ENCODE data around the gene PTPRK. TPM values are rescaled to one million over a fixed set of nuclear protein-coding genes. Genes with fewer than 3 reads are reported as not detected.

PTPRK gene
- total RNA-seq, 1 donor, result 70.2 TPM

GRCh38 chr6:128319946-128320345 is 200.5 kb downstream of the PTPRK start:
- DNase-seq (ENCODE audit: low read depth), result no peak
- H3K4me3 ChIP-seq (ENCODE audit: low read depth, low read length), result no peak overlapping the region
- TF ChIP-seq, protein P1, sequence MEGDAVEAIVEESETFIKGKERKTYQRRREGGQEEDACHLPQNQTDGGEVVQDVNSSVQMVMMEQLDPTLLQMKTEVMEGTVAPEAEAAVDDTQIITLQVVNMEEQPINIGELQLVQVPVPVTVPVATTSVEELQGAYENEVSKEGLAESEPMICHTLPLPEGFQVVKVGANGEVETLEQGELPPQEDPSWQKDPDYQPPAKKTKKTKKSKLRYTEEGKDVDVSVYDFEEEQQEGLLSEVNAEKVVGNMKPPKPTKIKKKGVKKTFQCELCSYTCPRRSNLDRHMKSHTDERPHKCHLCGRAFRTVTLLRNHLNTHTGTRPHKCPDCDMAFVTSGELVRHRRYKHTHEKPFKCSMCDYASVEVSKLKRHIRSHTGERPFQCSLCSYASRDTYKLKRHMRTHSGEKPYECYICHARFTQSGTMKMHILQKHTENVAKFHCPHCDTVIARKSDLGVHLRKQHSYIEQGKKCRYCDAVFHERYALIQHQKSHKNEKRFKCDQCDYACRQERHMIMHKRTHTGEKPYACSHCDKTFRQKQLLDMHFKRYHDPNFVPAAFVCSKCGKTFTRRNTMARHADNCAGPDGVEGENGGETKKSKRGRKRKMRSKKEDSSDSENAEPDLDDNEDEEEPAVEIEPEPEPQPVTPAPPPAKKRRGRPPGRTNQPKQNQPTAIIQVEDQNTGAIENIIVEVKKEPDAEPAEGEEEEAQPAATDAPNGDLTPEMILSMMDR (IDR thresholded peaks at IDR 0.05; ENCODE audit: insufficient read depth, low read length), result no peak

- TF ChIP-seq, protein P1 (IDR thresholded peaks at IDR 0.05; ENCODE audit: insufficient read depth, low read length), result no peak
- DNase-seq (ENCODE audit: low read depth), result no peak
- H3K4me3 ChIP-seq (ENCODE audit: low read depth, low read length), result no peak overlapping the region
Measured at GRCh38 chr6:128319157-128319556, 201.2 kb downstream of the PTPRK start.

DNA sequence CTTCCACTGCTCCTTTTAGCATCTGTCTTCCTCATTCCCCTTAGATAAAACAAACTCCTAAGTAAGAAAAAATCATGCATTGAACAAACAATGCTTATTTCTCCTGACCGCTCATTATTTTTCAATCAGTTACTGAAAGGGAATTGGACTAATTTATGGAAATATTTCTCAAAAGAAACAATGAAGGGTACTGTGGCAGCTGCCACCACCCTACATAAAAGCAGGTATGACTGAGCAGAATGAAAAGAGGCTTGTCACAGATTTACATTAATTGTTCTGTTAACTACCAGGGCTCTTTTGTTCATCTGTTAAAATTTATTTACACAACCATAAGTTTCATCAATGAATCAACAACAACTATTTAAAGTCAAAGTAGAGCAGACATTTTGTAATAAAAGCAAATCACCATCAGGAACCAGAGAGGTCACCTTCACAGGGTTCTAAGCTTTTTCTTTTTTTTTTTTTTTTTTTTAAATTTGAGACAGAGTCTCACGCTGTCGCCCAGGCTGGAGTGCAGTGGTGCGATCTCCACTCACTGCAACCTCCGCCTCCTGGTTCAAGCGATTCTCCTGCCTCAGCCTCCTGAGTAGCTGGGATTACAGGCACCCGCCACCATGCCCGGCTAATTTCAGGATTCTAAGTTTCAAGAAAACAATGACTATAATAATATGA is 204.0 kb downstream of the PTPRK start:
- no peak overlapping the region for H3K4me3 ChIP-seq (ENCODE audit: low read depth, low read length)
- TF ChIP-seq, protein P1 (IDR thresholded peaks at IDR 0.05; ENCODE audit: insufficient read depth, low read length), result no peak
- DNase-seq (ENCODE audit: low read depth), result no peak

- DNase-seq (ENCODE audit: low read depth), result no peak
- H3K4me3 ChIP-seq (ENCODE audit: low read depth, low read length), result no peak overlapping the region
- TF ChIP-seq, protein P1 (IDR thresholded peaks at IDR 0.05; ENCODE audit: insufficient read depth, low read length), result no peak
Measured at GRCh38 chr6:128314190-128314589, 206.2 kb downstream of the PTPRK start.

DNA sequence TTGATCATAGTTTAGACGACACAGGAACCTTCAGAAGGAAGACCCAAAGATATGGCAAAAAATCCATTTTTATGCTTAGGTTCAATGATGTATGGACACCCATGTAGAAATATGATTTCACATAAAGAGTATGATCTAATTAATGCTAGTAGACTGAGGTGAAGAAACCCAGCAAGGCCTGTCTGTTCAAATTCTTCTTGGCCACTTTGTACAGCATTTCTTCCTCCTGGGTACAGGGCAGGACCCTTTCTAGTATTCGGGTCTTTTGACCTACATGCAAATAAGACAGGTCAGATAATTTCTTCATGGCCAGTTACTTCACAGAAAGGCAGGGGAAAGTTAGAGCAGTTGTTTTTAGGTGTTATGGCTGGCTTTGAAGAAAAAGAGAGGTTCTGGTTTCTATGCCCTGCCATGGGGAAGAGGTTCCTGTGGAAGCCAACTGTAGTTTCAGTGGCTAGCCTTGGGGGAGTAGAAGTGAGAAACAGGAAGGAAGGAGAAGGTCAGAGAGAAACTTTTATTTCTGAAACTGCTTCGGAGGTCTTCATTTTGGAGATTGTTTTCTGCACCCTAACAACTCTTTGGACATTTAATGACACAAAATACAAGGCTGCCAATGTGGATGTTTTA is 208.3 kb downstream of the PTPRK start:
- TF ChIP-seq, protein P1 (IDR thresholded peaks at IDR 0.05; ENCODE audit: insufficient read depth, low read length), result no peak
- no peak for DNase-seq (ENCODE audit: low read depth)
- H3K4me3 ChIP-seq (ENCODE audit: low read depth, low read length), result no peak overlapping the region

DNA sequence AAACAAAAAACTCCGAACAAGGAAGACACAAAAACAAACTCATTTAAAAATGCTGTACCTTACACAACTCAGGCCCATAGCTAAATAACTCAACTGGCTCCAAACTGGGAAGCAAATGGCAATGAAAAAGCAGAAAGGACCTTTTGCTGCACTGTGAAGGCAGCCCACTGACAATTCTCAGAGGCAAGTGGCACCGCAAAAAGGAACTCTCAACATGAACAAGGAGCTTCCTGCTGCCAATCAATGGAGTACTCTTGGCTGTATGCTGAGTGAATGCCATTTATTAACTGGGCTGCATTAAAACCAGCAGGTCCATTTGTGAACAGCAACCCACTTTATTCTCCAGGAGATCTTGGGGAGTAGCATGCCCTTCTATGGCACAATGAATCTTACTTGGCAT is 209.9 kb downstream of the PTPRK start:
- TF ChIP-seq, protein P1 (IDR thresholded peaks at IDR 0.05; ENCODE audit: insufficient read depth, low read length), result no peak
- no peak overlapping the region for H3K4me3 ChIP-seq (ENCODE audit: low read depth, low read length)
- DNase-seq (ENCODE audit: low read depth), result no peak
